ENCODE measurements around the gene MICAL3.

MICAL3 gene

DNA sequence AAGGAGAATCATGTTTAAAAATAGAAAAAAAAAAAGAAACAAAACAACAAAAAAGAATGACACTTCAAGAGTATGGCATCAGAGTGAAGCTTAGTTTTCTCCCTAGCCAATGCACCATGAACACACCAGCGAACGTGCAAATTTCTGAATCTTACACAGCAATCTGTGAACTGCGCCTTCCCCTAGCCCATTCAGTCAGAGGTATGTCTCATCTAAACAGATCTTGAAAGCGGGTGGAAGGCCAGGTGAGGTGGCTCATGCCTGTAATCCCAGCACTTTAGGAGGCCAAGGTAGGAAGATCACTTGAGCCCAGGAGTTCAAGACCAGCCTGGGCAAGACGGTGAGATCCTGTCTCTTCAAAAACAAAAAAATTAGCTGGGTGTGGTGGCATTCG lies 113.1 kb downstream of the MICAL3 start:
- DNase-seq (ENCODE audit: low read depth) = no peak

DNA sequence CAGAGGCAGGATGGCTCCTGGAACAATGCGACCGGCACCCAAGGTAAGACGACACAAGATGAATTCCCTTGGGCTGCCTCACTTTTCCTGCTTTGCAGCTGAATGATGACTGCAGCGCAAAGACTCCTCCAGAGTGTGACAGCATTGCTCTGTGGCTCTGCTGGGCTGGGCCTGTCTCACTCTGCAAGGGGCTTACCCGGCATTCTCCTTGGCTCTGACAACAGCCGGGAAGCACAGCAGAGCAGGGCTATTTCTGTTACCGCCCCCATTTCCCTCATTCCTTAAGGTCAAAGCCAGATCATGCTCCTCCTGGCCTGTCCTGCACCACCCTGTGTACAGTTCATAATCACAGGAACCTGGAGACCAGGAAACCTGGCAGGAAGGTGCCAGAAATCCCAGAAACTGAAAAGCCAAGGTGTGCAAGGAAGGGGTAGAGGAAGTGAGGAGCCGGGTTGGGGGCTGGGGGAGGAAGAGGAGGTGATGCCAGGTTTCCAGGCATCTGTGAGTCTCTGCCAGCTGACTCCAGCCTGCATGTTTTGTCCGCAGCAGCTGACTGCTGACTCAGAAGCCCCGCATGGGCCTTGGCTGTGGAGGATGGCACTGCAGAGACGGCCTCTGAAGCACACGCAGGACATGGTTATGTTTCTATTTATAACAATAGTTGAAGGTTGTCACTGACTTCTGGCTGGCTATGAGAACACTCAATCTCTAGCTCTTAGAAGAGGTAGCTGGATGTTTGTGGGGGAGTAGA lies 113.6 kb downstream of the MICAL3 start:
- DNase-seq (ENCODE audit: low read depth) = no peak

DNA sequence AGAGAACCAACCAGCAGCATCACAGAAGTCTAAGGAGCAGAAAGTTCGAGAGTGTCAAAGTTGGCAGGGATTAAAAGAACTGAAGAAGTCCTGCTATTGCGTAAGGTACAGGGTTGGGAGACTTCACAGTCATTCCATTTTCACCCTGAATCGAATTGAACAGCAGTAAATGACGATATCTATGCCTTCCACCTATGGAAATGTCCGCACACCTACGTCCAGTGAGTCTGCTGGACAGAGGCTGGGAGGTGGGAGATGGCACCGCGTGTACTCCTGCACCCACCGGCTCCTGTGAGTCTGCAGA lies 116.7 kb downstream of the MICAL3 start:
- no peak for DNase-seq (ENCODE audit: low read depth)

DNA sequence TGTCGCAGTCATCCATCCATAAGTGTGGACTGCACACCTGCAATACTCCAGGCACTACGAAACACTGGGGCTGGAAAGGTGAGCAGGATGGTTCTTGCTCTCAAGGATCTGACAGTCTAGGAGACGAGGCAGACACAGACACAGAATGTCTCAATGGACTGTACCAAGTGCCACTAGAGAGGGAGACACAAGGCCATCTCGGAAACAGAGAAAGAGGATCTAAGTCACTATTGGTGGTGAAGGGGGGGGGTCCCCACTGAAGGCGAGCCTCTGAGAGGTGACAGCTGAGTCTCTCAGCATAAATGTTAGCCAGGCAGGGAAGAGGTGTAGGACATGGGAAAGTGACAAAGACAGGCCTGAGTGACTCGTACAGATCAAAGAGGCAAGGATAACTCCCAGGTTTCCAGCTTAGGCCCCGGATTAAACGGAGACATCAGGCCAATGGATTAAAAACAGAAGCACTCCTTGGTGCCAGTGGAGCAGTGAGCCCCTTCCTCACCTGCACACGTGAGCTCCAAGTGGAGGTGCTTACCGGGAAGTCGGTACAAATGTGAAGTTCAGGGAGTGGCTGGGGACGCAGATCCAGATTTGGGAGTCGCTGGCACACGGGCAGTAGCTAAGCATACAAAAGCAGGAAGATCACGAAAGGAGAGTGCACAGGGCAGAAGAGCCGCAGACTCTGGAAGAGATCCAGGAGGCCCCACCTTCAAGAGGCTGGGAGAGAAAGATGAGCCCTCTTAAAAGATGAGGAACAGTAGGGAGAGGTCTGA lies 117.2 kb downstream of the MICAL3 start:
- DNase-seq (ENCODE audit: low read depth) = no peak

DNA sequence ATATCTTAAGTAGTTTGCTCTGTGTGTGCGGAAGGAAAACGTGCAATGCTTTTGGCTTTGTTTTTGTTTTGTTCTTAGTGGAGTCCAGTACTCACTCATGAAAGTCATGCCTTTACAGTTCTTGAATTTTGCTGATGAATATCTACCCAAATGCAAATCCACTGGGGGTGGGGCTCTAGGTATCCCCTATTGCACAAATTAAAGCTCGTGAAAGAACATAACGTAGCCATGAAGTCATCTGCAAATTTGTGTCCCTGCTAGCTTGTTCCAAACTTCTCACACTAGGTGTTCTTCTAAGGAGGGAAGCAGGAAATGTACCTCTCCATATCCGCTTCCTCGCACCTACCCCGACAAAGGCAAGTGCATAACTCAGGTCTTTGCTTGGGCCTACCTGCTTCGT lies 118.9 kb downstream of the MICAL3 start:
- DNase-seq (ENCODE audit: low read depth) = no peak

DNA sequence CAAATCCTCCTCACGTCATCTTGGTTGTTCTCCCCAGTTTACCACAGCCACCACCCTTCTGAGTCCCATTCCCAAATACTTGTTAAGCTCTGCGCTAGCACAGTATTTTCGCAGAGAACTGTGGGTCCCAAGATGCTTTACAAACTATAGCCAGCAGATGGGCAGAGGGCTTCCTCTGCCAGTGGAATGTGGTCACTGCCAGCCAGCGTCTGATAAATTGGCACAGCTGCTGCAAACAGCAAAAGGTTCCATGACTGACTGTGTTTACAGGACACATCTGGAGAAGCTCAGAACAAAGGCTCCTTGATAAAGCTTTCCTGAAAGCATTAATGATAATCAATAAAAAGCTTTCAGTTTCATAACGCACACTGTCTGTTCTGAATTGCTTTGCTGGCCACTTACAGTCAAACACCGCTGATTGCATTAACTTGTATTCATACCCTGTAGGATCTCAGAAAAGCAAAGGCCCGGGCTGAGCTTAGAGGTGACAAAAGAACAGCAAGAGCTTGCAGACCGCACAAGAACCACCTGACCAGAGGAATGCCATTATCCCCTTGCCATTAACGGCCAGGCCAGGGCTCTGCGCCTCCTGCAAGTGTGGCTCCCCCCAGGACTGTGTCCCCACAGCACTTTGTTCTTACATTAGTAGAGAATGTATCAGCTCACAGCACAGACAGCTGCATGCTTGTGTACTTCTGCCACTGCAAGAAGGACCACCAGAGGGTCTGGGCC lies 120.6 kb downstream of the MICAL3 start:
- no peak for DNase-seq (ENCODE audit: low read depth)

DNA sequence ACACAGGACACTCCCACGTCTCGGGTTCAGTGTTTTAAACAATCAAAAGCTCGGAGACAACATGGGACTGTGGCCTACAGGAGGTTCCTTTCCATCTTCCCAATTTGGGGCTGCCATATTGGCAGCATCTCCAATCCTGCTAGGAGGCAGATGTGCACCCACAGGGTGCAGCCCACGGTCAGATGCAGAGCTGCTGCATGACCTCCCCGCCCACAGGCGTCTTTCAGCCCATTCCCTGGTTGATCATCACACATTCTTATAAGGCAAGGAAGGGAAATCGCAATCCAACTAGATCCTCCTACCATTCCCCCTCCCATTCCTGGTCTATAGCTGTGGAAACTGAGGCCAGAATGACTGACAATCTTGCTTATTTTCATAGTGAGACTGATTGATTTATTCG lies 121.4 kb downstream of the MICAL3 start:
- no peak for DNase-seq (ENCODE audit: low read depth)

DNA sequence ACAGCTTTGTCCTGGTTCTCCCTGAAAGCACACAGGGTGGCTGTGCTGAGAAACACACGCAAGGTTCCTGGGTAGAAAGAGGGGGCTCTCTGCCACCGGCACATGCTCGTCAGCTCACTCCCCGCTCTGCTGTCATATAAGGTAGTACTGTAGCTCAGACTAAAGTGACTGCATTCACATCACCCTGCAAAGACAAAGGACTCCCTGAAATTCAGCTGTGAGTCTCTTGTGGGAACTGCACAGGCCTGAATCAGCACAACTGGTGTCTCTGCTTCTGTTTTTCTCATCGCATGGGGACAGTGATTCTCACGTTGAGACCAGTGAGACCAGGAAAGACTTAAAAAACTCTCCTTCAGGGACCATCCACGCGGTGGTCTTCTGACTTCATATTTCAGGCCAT lies 126.0 kb downstream of the MICAL3 start:
- DNase-seq (ENCODE audit: low read depth) = no peak

DNA sequence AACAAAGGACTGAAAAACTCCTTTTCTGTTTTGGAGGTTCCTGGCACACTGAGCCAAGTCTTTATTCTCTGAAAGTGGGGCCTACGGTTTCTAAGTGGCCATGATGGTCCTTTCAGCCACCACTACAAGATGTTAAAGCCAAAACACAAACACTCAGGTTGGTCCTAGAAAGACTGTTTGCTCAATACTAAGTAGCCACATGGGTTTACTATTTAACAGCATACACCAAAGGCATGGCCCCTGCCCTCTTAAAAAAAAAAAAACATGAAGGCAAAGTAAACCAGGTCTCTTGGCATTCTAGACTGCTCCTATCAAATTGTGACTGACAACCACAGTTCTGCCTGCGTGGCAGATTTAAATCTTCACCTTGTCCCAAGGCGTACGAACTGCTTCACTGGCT lies 126.5 kb downstream of the MICAL3 start:
- no peak for DNase-seq (ENCODE audit: low read depth)

DNA sequence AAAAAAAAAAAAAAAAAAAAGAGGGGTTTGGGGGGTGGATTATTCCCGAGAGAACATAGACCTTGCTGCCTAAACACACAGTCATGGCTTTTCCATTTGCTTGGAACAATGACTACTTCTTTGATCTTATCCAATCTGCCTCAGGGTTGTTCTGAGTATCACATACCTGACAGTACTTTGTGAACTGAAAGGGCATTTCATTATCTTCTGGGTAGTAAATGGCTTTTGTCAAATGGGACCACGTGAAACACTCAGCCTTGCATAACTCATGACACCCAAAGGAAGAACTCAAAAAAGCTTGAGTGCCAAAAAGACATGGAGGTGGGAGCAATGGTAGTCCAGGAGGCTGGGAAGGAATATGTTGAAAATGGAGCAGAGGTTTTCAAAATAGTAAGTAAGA lies 126.9 kb downstream of the MICAL3 start:
- no peak for DNase-seq (ENCODE audit: low read depth)

DNA sequence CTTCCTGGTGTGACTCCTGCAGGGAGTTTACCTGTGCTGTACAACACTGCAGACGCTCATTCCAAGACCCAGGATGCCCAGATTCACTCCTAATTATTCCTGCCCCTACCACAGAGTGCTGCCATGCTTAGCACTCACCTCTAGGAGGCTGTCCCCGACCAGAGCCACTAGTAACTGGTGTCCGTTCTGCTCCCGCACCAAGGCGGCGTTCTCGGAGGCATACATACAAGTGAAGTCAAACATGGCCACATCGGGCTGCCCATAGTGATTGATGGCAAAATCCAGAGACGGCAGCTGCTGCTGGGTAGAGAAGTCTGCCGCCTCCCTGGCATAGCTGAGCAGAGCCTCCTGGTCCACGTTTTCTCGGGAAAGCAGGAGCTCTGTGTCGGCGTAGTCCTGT lies 127.8 kb downstream of the MICAL3 start:
- DNase-seq (ENCODE audit: low read depth) = no peak

DNA sequence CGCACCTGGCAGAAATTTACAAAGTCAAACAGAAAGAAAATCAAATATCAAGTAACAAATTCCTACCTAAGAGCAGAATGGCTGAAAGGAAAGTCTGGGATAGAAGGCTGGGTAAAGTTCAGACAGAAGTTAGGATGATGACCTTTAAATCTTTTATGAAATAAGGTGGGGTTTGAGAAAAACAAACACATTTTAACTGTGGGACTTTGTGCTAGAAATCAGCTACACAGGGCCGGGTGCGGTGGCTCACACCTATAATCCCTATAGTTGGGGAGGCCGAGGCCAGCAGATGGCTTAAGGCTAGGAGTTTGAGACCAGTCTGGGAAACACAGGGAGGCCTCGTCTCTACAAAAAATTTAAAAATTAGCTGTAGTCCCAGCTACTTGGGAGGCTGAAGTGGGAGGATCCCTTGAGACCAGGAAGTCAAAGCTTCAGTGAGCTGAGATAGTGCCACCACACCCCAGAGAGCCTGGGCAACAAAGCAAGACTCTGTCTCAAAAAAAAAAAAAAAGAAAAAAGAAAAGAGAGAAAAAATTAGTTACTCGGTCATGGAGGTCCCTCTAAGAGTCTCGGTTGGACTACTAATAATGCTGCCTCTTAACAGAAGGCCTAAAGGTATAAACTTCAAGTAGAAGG lies 130.3 kb downstream of the MICAL3 start:
- DNase-seq (ENCODE audit: low read depth) = no peak

DNA sequence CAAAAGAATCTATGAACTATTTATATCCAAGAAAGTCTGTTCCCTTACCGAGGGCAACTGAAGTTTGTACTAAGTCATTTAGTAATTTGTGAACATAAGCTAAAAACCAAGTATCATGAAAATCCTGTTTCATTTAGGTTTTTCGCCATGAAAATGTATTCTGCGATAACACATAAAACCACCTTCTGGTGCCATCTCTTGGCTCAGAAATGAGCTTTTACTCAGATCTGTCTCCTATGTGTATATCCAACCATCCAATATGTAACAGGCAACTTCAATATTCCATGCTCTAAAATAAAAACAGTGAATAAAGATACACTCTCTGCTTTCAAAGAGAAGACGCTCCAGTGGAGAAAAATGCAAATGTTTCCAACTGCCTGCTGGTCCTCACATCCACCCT lies 132.0 kb downstream of the MICAL3 start:
- DNase-seq (ENCODE audit: low read depth) = no peak

DNA sequence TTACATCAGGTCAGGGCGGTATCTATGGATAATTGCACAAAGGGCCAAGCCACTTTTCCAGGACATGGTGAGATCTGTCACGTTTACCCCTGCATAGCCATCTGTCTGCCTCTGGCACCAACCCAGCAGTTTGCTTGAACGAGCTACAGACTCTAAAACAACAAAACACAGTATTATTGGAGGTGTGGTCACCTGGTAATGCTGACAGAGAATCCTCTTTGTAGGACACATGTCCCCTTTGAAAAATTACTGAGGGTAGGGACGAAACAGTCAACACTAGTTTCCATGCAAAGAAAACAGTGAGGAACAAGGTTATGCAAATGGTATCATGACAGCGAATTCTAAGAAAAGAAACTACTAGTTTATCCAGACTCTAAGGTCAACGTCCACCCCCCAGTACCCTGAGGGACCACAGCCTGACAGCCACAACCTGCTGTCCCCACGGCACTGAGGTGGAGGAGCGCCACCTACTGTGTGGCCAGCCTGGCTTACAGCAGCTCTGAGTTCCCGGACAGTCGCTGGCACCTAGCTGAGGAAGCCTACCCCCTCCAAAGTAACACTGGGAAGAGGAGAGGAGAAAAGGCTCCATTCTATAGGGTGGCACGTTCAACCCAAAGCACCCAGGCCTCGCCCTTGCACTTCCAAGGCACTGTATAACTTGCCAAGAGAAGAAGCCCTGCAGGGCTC lies 132.7 kb downstream of the MICAL3 start:
- no peak for DNase-seq (ENCODE audit: low read depth)

DNA sequence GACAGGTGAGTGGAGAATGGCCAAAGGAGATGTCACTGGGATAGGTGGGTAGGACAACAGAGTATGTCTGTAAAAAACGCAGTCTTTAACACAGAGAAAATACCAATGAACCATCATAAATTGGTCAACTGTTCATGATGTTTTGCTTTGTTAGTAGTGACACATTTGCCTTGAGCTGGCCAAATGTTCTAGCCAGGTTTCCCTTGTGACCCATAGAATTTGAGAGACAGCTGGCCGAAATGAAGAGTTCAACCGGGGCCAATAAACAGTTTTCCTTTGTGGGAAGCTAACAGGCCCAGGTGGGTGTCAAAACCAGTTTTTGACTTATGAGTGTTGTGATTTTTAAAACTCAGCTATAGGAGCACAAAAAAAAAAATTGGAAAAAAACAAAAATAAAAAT lies 133.5 kb downstream of the MICAL3 start:
- DNase-seq (ENCODE audit: low read depth) = no peak

DNA sequence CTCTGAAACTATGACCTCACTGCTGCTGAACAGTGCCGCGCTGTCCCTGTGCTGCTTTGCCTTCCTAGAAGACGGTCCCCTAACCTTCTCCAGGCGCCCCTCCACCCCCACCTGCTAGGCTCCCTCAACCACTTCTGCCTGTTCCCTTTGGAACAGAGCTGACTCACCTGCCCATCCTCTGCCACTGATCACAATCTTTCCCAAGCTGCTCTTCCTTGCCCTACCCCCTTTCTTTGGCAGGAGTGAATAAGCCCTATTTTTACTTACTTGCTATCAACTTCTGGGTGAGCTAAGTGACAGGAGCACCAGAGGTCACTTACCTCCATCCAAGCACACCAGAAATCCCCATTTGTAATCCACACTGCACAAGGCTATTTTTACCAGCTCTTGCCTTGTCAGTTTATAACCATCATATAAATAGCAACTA lies 134.1 kb downstream of the MICAL3 start:
- no peak for DNase-seq (ENCODE audit: low read depth)

DNA sequence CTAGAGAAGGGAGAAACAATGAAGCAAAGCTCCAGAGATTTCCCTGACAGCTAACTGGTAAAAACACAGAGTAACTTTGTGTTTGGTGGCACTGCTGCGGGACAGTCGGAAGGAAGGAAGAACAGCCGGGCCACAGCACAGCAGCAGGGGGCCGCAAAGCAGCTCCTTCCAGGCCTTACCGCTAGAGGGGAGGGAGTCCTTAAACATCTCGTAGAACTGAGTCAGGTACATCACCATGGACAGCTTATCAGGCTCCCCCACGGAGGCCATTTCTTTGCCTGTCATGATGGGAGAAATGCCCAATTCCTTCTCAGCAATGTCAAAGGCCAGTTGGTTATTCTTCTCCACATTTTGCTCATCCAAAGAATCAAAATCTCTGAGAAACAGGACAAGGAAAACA lies 135.5 kb downstream of the MICAL3 start:
- no peak for DNase-seq (ENCODE audit: low read depth)

DNA sequence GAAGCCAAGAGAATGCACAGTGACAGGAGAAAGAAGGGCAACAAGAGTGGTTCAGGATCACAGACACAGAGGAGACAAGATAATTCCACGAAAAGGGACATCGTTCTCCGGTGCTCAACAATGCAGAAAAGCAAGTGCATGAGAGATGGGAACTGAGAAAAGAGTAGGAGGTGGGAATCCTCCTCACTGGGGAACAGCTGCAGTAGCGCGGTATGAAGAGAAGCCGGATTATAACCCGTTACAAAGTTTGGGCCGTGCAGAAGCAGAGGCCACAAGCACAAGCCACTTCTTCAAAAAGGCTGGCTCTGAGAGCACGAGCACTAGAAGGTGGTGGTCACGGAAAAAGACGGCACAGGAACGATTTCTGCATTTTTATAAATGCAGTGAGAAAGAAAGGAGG lies 135.9 kb downstream of the MICAL3 start:
- no peak for DNase-seq (ENCODE audit: low read depth)

DNA sequence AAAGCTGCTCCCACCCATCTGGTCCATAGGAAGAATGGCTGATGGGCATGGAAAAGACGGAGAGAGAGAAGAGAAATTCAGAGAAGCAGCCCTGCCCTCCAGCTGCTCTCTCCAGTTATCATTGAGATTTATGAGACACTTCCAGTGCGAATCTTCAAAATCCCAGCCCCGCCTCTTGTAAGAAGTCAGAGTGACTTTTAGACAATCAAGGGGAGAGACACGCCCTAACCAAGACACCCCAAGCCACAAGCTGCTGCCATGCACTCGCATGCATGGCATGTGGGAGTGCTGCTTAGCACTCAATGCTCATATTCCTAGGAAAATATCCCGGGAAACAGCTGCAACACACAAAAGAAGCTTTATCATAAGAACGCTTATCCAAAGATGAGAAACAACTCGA lies 139.5 kb downstream of the MICAL3 start:
- no peak for DNase-seq (ENCODE audit: low read depth)

DNA sequence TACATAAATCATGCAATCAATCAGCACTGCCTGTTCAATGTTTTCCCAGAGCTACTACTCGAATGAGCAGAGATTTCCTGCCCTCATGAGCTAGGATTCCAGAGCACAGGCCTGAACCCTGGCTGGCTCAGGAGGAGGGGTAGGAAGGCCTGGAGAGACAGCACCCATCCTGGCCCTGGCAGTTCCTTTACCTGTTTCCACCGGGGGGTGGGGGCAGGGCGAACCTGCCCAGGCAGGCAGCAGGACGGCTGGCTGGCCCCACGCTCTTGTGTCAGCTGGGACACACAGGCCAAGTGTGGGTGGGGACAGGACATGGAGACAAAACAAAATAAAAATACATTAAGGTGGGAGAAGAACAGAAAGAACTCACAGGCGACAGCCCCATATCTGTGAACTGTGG lies 140.3 kb downstream of the MICAL3 start:
- no peak for DNase-seq (ENCODE audit: low read depth)

DNA sequence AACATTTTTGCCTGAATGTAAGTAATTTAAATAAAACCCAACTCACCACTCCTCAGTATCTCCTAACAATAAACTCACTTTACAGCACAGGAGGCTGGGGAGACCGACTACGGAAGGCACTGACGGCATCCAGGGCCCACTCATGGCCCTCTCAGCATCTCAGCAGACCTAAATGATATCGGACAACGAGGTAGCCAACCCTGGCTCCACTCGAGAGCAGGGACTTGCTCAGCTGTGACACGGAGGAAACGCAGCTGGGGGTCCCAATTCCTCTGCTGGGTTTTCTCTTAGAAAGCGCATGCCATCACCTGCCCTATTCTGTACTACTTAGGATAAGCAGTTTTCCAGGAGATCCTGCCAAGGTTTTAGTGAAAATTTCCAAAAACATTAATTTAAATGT lies 141.0 kb downstream of the MICAL3 start:
- no peak for DNase-seq (ENCODE audit: low read depth)

DNA sequence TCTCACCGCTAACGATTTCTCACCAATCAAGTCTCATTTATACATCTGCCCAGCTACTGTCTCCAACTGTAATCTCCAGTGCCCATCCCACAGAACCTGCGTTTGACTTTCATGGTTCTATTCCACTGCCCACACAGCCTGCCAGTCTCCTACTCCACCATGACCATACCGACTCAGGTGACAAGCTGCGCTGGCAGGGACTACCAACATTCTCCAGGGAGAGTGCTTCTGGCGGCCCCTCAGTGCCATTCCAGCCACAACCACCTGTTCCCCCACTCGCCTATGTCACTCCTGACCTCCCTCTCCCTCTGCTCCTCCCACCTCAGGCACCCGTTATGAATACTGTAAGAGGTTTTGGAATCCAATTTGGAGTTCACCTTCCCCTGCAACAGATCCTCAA lies 141.6 kb downstream of the MICAL3 start:
- DNase-seq (ENCODE audit: low read depth) = no peak
